ENCODE measurements around the gene ZFYVE27.

GRCh38 chr10:97714401-97715258 is 22.3 kb upstream of the ZFYVE27 start:
- TF ChIP-seq POLR2A (IDR thresholded peaks at IDR 0.05; ENCODE audit: low read depth, low read length) (peak; percentile 84), RFX5 (IDR thresholded peaks at IDR 0.05; ENCODE audit: low read depth, low read length) (no peak), RAD21 (IDR thresholded peaks at IDR 0.05; ENCODE audit: low read length) (no peak), USF2 (IDR thresholded peaks at IDR 0.05; ENCODE audit: low read depth, low read length) (no peak)
- TF ChIP-seq, protein P1, sequence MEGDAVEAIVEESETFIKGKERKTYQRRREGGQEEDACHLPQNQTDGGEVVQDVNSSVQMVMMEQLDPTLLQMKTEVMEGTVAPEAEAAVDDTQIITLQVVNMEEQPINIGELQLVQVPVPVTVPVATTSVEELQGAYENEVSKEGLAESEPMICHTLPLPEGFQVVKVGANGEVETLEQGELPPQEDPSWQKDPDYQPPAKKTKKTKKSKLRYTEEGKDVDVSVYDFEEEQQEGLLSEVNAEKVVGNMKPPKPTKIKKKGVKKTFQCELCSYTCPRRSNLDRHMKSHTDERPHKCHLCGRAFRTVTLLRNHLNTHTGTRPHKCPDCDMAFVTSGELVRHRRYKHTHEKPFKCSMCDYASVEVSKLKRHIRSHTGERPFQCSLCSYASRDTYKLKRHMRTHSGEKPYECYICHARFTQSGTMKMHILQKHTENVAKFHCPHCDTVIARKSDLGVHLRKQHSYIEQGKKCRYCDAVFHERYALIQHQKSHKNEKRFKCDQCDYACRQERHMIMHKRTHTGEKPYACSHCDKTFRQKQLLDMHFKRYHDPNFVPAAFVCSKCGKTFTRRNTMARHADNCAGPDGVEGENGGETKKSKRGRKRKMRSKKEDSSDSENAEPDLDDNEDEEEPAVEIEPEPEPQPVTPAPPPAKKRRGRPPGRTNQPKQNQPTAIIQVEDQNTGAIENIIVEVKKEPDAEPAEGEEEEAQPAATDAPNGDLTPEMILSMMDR (conservative IDR thresholded peaks at IDR 0.05; ENCODE audit: low read depth, low read length): no peak

Measured in IMR-90 (cell line).